Ovary (tissue), 9 donors: ENCODE measurements around the gene UNKL. TPM values are rescaled to one million over a fixed set of nuclear protein-coding genes. Genes with fewer than 3 reads are reported as not detected.

Experiments
- DNase-seq, 5 donors: peaks; one replicate each; pipeline ENCODE4 v3.0.0-alpha.2; 2019 to 2020
- H3K27ac ChIP-seq, 2 donors: fragments of 200-600 bp; one replicate each; pipeline versions ENCODE4 v1.5.1 to v1.8.0; 2019 to 2022
- H3K27me3 ChIP-seq: fragments of 200-600 bp; one replicate; pipeline ENCODE4 v1.8.0; 2022
- H3K36me3 ChIP-seq: fragments of 200-600 bp; sonication (generic); one replicate; pipeline ENCODE4 v1.5.1; 2019
- H3K4me1 ChIP-seq: one replicate; pipeline ENCODE4 v1.8.1; 2013; ENCODE audit warnings: mild to moderate bottlenecking, moderate library complexity; ENCODE audit not compliant: insufficient read depth
- H3K4me3 ChIP-seq: fragments of 200-600 bp; sonication (generic); one replicate; pipeline ENCODE4 v1.5.1; 2017
- H3K9me3 ChIP-seq, 2 donors: fragments of 200-600 bp in 1 of 2; sonication (generic) in 1 of 2; one replicate each; pipeline versions ENCODE4 v1.5.1 to v1.8.1; 2013 to 2019; ENCODE audit warnings: mild to moderate bottlenecking in 1 of 2, moderate library complexity in 1 of 2
- EP300 ChIP-seq: sonication (generic); formaldehyde crosslinking; IDR thresholded peaks from one replicate; pipeline ENCODE4 v1.6.1; 2017; ENCODE audit warnings: antibody characterized with exemption
- POLR2A ChIP-seq: fragments of 450-650 bp; IDR thresholded peaks from one replicate; pipeline ENCODE4 v1.6.1; 2017; ENCODE audit warnings: antibody characterized with exemption, mild to moderate bottlenecking, moderate library complexity
- WGBS, 3 donors: extraction: QIAGEN DNeasy Blood & Tissue Kit in 1 of 3; methylation state at CpG; one replicate each; pipeline versions ENCODE4 v1.1.5 to v1.1.7; 2013 to 2017; 5-methylcytosine and 5-hydroxymethylcytosine counted together
- intact Hi-C, 4 donors: fragments of 100-400 bp; cut with DNase I; formaldehyde crosslinking; loops; one replicate each; pipeline versions ENCODE4 v1.11.0 to v1.15.1; 2022 to 2023
- polyA plus RNA-seq, 2 donors: library from polyadenylated mRNA; stranded (reverse); fragments of 200-250 nt in 1 of 2; fragments of 350-450 nt in 1 of 2; fragmentation: Illumina TruSeq in 1 of 2; extraction: RNeasy Lipid Tissue Mini Kit (QIAGEN cat#74804) in 1 of 2; gene quantifications; one replicate each; pipeline ENCODE4 v1.2.3, GENCODE V29; 2013 to 2014
- total RNA-seq, 7 donors: library from RNA; depleted of rRNA in 2 of 7; stranded (reverse); fragments of >200 nt in 2 of 7; fragmentation: NEBNext Ultra II Directional in 3 of 7; extraction: Animal tissue kit (Norgen Biotek cat#: 25700) in 3 of 7; gene quantifications; one replicate each; pipeline versions ENCODE4 v1.1.0 to v1.2.4, GENCODE V29; 2016 to 2023
- TF ChIP-seq, protein P1 (sequence below), 3 donors: fragments of 450-650 bp in 2 of 3; fragments of 200-600 bp in 1 of 3; IDR thresholded peaks; one replicate each; pipeline versions ENCODE4 v1.5.1 to v1.8.0; 2016 to 2022; ENCODE audit warnings: antibody characterized with exemption in 3 of 3, mild to moderate bottlenecking in 1 of 3
- donor health status: DM: no; HTN: no; CAD: no; lungs with moderate emphysema.
- donor health status: DM: no; HTN: no; CAD: no.
- donor health status: Bipolar disorder and iron deficiency.
- donor health status: DM: yes; HTN: yes; CAD: no.
- donor health status: DM: no; HTN: no; CAD: no.
- donor health status: DM: yes; HTN: yes; CAD: no.

The UNKL gene
- total and polyA plus RNA-seq, 9 donors: 7.0 to 44.8 (median 32.5) TPM

GRCh38 chr16:1351582-1352362 lies 62.7 kb downstream of the UNKL start, which contains the start of the genes GNPTG and TSR3:
Gene GNPTG, plus strand, starts transcription at chr16:1351931. Its CDS starts 35 bp downstream, at chr16:1351966.
Gene TSR3, minus strand, starts transcription at chr16:1351878. Its CDS starts 74 bp downstream, at chr16:1351804.
- Histone ChIP-seq H3K36me3 (no peaks in the 10 kb centered on the region), H3K4me1 (peaks cover 18% of the 10 kb centered on the region), H3K27ac (peak within 1 kb of the TSS in 1 of 2 donors; percentile 27), H3K4me3 (peak within 1 kb of the TSS; percentile 99), H3K9me3 (no peaks in the 10 kb centered on the region), H3K27me3 (no peaks in the 10 kb centered on the region)
- WGBS, 3 donors: 0% methylated on average over 62 to 98 of the region's 98 CpGs
- TF ChIP-seq POLR2A: peak; percentile 55
- TF ChIP-seq, protein P1, sequence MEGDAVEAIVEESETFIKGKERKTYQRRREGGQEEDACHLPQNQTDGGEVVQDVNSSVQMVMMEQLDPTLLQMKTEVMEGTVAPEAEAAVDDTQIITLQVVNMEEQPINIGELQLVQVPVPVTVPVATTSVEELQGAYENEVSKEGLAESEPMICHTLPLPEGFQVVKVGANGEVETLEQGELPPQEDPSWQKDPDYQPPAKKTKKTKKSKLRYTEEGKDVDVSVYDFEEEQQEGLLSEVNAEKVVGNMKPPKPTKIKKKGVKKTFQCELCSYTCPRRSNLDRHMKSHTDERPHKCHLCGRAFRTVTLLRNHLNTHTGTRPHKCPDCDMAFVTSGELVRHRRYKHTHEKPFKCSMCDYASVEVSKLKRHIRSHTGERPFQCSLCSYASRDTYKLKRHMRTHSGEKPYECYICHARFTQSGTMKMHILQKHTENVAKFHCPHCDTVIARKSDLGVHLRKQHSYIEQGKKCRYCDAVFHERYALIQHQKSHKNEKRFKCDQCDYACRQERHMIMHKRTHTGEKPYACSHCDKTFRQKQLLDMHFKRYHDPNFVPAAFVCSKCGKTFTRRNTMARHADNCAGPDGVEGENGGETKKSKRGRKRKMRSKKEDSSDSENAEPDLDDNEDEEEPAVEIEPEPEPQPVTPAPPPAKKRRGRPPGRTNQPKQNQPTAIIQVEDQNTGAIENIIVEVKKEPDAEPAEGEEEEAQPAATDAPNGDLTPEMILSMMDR (IDR thresholded peaks at IDR 0.05): no peak
- DNase-seq: peak; percentile 80 to 92 (median 89)
- intact Hi-C loops: loop anchor here in 1 of 4 donors (2.0 kb wide), 1 partner anchor 41 kb away; no protein-coding TSS in a partner anchor

DNA sequence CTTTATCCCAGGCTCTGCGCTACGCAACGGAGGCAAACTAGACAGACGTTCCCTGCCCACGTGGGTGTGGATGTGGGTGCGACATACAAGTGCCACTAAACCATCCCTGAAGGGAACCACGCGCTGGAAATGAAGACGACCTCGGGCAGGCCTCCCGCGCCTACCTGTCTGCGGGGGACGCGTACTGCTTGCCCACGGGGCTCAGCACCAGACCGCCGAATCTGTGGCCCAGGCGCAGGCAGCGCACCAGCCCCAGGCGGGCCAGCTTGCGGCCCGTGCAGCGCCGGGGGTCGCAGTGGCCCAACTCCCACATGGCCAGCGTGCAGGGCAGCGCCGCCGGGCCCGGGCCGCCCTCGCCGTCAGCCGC lies 63.3 kb downstream of the UNKL start:
- no peak overlapping the region for H3K27ac ChIP-seq
- no peaks in the 10 kb centered on the region for H3K9me3 ChIP-seq
- intact Hi-C loops: no loop called here
- H3K27me3 ChIP-seq: no peaks in the 10 kb centered on the region
- peak overlapping the region; percentile 99 for H3K4me3 ChIP-seq
- TF ChIP-seq POLR2A (no peak), EP300 (no peak)
- TF ChIP-seq, protein P1 (IDR thresholded peaks at IDR 0.05): no peak
- H3K4me1 ChIP-seq: peaks cover 18% of the 10 kb centered on the region
- 1% methylated on average over 33 to 35 of the region's 35 CpGs for WGBS, 3 donors
- H3K36me3 ChIP-seq: no peaks in the 10 kb centered on the region
- no peak for DNase-seq

GRCh38 chr16:1350691-1351090 lies 63.8 kb downstream of the UNKL start:
- 72 to 75% (median 72%) methylated on average over 17 to 19 of the region's 19 CpGs for WGBS, 3 donors
- TF ChIP-seq, protein P1 (IDR thresholded peaks at IDR 0.05): no peak
- TF ChIP-seq EP300: no peak
- no peak for TF ChIP-seq POLR2A
- intact Hi-C loops: no loop called here
- Histone ChIP-seq H3K27ac (no peak overlapping the region), H3K4me3 (peak overlapping the region; percentile 99), H3K9me3 (no peaks in the 10 kb centered on the region), H3K27me3 (no peaks in the 10 kb centered on the region), H3K4me1 (peaks cover 16% of the 10 kb centered on the region), H3K36me3 (no peaks in the 10 kb centered on the region)
- DNase-seq: no peak

GRCh38 chr16:1349951-1350350 lies 64.6 kb downstream of the UNKL start:
- Histone ChIP-seq H3K9me3 (no peaks in the 10 kb centered on the region), H3K4me3 (no peak overlapping the region), H3K27ac (no peak overlapping the region), H3K36me3 (no peaks in the 10 kb centered on the region), H3K27me3 (no peaks in the 10 kb centered on the region), H3K4me1 (peaks cover 15% of the 10 kb centered on the region)
- no peak for DNase-seq
- 89 to 95% (median 90%) methylated on average over 17 of the region's 17 CpGs for WGBS, 3 donors
- intact Hi-C loops: no loop called here
- TF ChIP-seq EP300 (no peak), POLR2A (no peak)
- TF ChIP-seq, protein P1 (IDR thresholded peaks at IDR 0.05): no peak
